ENCODE data around the gene NRN1. TPM values are rescaled to one million over a fixed set of nuclear protein-coding genes. Genes with fewer than 3 reads are reported as not detected.
"Not testable (repeated sequence)": the region's sequence is repeated elsewhere in the genome, so short reads cannot be mapped to it uniquely, and the experiment has no call there.

NRN1 gene
- total and polyA plus RNA-seq, 9 donors: 18.3 to 29.4 (median 23.9) TPM

DNA sequence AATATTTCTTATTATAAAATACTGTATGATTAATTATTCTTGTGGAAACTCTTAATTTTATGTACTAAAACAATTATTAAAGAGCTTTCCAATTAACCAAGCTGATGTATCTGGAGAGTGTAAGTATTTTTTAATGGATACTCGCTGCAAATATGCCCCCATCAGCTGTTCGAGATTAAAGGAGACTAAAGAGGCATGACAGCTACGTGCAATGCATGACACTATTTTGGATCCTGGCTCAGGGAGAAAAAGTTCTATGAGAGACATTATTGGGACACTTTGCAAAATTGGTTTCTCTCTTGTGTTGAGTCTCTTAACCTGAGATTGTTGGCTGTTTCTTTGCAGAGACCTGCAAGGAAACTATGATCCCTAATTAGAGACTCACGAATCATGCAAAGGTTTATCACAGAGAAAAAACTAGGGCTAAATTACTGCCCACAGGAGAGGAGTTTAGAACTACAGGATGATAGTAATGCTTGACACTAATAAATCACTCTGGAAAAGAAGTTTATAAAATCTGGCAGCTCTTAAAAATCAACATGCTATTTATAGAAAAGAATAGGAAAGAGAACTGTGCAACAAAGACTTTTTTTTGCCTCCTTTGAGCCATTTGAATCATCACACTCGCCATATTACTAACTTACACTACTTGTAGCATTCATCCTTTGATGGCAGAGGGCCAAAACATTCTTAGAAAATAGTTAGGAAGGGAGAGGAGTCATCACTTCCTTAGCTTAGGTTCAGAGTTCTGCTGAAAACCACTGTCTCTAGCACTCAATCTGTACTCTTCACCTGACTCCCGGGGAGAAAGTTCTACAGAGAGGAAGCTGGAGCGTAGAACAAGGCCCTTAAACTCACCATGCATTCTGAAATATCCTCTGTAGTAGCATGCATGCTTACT, 25.3 kb downstream of the NRN1 start:
- no CpG with 5 or more reads among the region's 7 CpGs for WGBS (ENCODE audit: insufficient coverage)
- Histone ChIP-seq H3K36me3 (ENCODE audit: control insufficient read depth, insufficient read depth, low read length) (no peaks in the 10 kb centered on the region), H3K27me3 (ENCODE audit: control insufficient read depth, insufficient read depth, low read length) (no peaks in the 10 kb centered on the region), H3K4me3 (ENCODE audit: low read length) (no peak overlapping the region), H3K9me3 (replicated peaks; ENCODE audit: control insufficient read depth, low read depth, low read length) (no peaks in the 10 kb centered on the region), H3K27ac (ENCODE audit: low read length) (peak overlapping the region; percentile 29), H3K4me1 (ENCODE audit: control insufficient read depth, insufficient read depth, low read length) (peaks cover 7% of the 10 kb centered on the region)
- DNase-seq: peak; percentile 83

DNA sequence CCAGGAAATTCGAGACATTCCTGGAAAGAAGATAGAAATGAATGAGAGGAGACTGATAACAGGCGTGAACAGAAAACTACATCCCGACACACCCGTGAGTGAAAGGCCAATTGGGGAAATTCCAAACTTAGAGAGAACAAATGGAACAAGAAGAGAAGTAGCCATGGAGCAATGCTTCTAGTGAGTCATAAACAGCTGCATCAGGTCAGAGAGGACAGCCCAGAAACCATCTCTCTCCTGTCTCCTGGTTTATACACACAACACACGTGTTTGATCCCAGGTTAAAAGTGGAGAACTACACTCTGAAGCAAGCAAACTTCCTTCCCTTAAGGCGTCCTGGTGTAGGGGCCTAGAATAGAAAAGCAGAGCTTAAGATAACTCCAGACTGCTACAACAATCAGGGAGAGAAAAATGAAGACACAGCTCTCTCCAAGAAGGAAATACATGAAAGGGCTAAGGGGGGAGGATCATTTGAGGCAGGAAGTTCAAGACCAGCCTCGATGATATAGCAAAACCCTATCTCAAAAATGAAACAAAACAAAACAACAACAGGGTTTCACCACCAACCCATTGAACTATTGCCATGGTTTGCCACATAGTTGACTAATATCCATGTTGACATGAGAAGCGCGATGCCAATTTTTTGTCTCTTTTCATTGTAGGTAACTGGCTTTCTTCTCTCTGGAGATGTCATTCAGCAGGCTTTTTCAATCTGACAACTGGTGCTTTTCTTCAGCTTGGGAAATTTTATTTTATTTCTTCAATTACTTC, 26.9 kb downstream of the NRN1 start:
- H3K27ac ChIP-seq (ENCODE audit: low read length): peak overlapping the region; percentile 56
- H3K4me3 ChIP-seq (ENCODE audit: low read length): no peak overlapping the region
- no peaks in the 10 kb centered on the region for H3K9me3 ChIP-seq (replicated peaks; ENCODE audit: control insufficient read depth, low read depth, low read length)
- peaks cover 7% of the 10 kb centered on the region for H3K4me1 ChIP-seq (ENCODE audit: control insufficient read depth, insufficient read depth, low read length)
- no peaks in the 10 kb centered on the region for H3K27me3 ChIP-seq (ENCODE audit: control insufficient read depth, insufficient read depth, low read length)
- H3K36me3 ChIP-seq (ENCODE audit: control insufficient read depth, insufficient read depth, low read length): no peaks in the 10 kb centered on the region
- WGBS (ENCODE audit: insufficient coverage): no CpG with 5 or more reads among the region's 9 CpGs
- DNase-seq: peak; percentile 92

- WGBS (ENCODE audit: insufficient coverage): 100% methylated on average over 1 of the region's 3 CpGs
- peaks cover 15% of the 10 kb centered on the region for H3K4me1 ChIP-seq (ENCODE audit: control insufficient read depth, insufficient read depth, low read length)
These were observed 29.9 kb downstream of the NRN1 start for GRCh38 chr6:5976811-5977210.

DNA sequence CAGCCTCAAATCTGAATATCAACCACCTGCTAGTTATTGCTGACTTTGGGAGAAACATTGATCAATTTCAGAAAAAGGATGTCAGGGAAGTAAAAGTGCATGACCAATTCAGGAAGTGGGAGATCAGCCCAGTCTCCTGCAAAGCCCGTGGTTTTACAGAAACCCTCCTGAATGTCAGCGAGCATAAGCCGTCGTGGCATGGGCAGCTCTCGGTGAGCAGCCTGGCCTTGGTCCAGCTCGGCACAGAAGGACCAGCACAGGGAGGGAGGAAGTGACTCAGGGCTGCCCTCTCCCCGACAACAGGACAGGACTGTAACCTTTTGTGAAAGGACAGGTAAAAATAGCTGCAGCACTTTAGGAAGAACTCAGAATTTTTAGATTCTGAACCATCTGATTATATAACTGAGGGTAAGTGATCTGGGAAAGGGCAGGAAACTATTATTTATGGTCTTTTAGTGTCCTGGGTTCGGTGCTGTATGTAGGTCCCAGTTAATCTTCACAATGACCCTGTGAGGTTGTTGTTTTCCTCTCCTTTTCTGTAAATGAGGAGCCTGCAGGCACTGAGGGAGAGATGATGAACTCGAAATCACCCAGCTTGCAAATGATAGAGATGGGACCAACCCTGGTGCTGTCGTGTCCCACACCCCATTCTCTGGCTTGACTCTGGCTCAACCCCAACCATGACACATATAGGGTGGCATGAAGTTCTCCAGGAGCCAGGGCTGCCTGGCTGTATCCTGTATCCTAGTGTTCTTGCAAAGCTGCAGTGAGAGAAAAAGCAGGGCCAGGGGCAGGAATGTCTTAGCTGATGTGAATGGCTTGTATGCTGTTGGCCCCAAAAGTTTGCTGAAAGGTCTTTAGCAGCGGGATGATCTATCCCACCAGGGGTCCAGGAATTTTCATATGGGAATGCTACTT, 37.6 kb downstream of the NRN1 start:
- Histone ChIP-seq H3K27ac (ENCODE audit: low read length) (no peak overlapping the region), H3K4me1 (ENCODE audit: control insufficient read depth, insufficient read depth, low read length) (peaks cover 10% of the 10 kb centered on the region), H3K27me3 (ENCODE audit: control insufficient read depth, insufficient read depth, low read length) (no peaks in the 10 kb centered on the region), H3K4me3 (ENCODE audit: low read length) (no peak overlapping the region), H3K9me3 (replicated peaks; ENCODE audit: control insufficient read depth, low read depth, low read length) (no peaks in the 10 kb centered on the region), H3K36me3 (ENCODE audit: control insufficient read depth, insufficient read depth, low read length) (no peaks in the 10 kb centered on the region)
- WGBS (ENCODE audit: insufficient coverage): 15% methylated on average over 7 of the region's 11 CpGs
- DNase-seq: no peak

More at GRCh38 chr6:5976811-5977210, 29.9 kb downstream of the NRN1 start:
- no peaks in the 10 kb centered on the region for H3K9me3 ChIP-seq (replicated peaks; ENCODE audit: control insufficient read depth, low read depth, low read length)
- no peak overlapping the region for H3K4me3 ChIP-seq (ENCODE audit: low read length)
- no peaks in the 10 kb centered on the region for H3K27me3 ChIP-seq (ENCODE audit: control insufficient read depth, insufficient read depth, low read length)
- no peak for DNase-seq
- H3K36me3 ChIP-seq (ENCODE audit: control insufficient read depth, insufficient read depth, low read length): no peaks in the 10 kb centered on the region
- no peak overlapping the region for H3K27ac ChIP-seq (ENCODE audit: low read length)

DNA sequence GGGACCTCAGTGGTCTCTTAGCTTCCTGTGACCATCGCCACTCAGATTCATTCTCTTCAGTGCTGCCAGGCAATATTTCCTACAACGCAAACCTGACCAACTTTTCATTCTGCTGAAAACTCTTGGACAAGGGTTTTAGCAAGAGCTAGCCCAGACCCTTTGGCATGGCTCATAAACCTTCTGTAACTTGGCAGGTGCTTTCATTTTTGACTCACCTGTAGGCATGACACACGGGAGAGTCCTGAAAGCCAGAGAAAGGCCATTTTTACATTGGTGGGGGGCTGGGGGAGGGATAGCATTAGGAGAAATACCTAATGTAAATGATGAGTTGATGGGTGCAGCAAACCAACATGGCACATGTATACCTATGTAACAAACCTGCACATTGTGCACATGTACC, 38.7 kb downstream of the NRN1 start:
- WGBS (ENCODE audit: insufficient coverage): 71% methylated on average over 3 of the region's 3 CpGs
- not testable (repeated sequence) for H3K27me3 ChIP-seq (ENCODE audit: control insufficient read depth, insufficient read depth, low read length); H3K4me1 ChIP-seq (ENCODE audit: control insufficient read depth, insufficient read depth, low read length); H3K9me3 ChIP-seq (replicated peaks; ENCODE audit: control insufficient read depth, low read depth, low read length); H3K36me3 ChIP-seq (ENCODE audit: control insufficient read depth, insufficient read depth, low read length); H3K4me3 ChIP-seq (ENCODE audit: low read length); H3K27ac ChIP-seq (ENCODE audit: low read length); DNase-seq

DNA sequence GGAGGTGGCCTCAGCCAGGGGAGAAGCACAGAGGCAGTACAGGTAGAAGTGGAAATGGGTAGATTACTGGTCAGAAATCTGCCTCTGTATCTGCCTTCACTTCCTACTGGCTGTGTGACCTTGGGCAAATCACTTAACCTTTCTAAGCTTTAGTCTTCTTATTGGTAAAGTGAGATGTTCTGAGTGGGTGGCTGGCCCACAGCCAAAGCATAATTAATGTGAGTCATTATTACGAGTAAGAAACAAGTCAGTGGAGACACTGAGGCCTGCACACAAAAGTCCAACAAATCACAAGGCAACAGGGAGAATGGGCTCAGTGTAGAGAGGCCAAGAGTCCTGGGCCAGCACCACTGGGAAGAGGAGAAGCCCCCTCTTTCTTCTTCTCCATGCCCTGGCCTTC, 39.1 kb downstream of the NRN1 start:
- no CpG with 5 or more reads among the region's 1 CpG for WGBS (ENCODE audit: insufficient coverage)
- DNase-seq: no peak
- no peak overlapping the region for H3K4me3 ChIP-seq (ENCODE audit: low read length)
- H3K36me3 ChIP-seq (ENCODE audit: control insufficient read depth, insufficient read depth, low read length): no peaks in the 10 kb centered on the region
- no peak overlapping the region for H3K27ac ChIP-seq (ENCODE audit: low read length)
- peaks cover 4% of the 10 kb centered on the region for H3K4me1 ChIP-seq (ENCODE audit: control insufficient read depth, insufficient read depth, low read length)
- H3K27me3 ChIP-seq (ENCODE audit: control insufficient read depth, insufficient read depth, low read length): no peaks in the 10 kb centered on the region
- no peaks in the 10 kb centered on the region for H3K9me3 ChIP-seq (replicated peaks; ENCODE audit: control insufficient read depth, low read depth, low read length)

GRCh38 chr6:5962794-5963193, 43.9 kb downstream of the NRN1 start:
- H3K36me3 ChIP-seq (ENCODE audit: control insufficient read depth, insufficient read depth, low read length): no peaks in the 10 kb centered on the region
- no peak overlapping the region for H3K27ac ChIP-seq (ENCODE audit: low read length)
- no peak overlapping the region for H3K4me3 ChIP-seq (ENCODE audit: low read length)
- H3K4me1 ChIP-seq (ENCODE audit: control insufficient read depth, insufficient read depth, low read length): no peaks in the 10 kb centered on the region
- no peaks in the 10 kb centered on the region for H3K9me3 ChIP-seq (replicated peaks; ENCODE audit: control insufficient read depth, low read depth, low read length)
- H3K27me3 ChIP-seq (ENCODE audit: control insufficient read depth, insufficient read depth, low read length): peaks cover 3% of the 10 kb centered on the region
- no CpG with 5 or more reads among the region's 2 CpGs for WGBS (ENCODE audit: insufficient coverage)
- DNase-seq: no peak

- no CpG with 5 or more reads among the region's 2 CpGs for WGBS (ENCODE audit: insufficient coverage)
- H3K9me3 ChIP-seq (replicated peaks; ENCODE audit: control insufficient read depth, low read depth, low read length): no peaks in the 10 kb centered on the region
- H3K36me3 ChIP-seq (ENCODE audit: control insufficient read depth, insufficient read depth, low read length): no peaks in the 10 kb centered on the region
- no peak overlapping the region for H3K4me3 ChIP-seq (ENCODE audit: low read length)
- H3K27me3 ChIP-seq (ENCODE audit: control insufficient read depth, insufficient read depth, low read length): peaks cover 3% of the 10 kb centered on the region
- no peak overlapping the region for H3K27ac ChIP-seq (ENCODE audit: low read length)
- no peak for DNase-seq
- H3K4me1 ChIP-seq (ENCODE audit: control insufficient read depth, insufficient read depth, low read length): no peaks in the 10 kb centered on the region
These were observed 44.9 kb downstream of the NRN1 start for GRCh38 chr6:5961836-5962235.

DNA sequence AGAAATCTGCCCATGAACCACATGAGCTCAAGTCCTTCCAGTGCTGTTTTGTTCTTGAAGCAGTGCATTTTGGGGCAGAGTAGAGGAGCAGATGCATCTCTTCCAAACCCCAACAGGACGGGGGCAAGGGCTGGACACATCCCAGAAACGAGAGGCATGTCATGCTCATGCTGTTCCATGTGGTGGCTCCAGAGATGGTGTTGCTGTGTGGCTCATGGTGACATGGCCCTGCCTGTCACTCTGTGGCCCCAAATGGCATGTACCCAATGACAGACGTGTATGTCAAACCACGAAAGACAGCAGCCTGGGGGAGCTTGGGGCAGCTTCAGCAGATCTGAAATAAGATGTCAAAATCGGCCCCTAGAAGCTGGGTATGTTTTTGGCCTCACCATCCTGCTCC, 46.3 kb downstream of the NRN1 start:
- WGBS (ENCODE audit: insufficient coverage): 82% methylated on average over 3 of the region's 5 CpGs
- Histone ChIP-seq H3K27me3 (ENCODE audit: control insufficient read depth, insufficient read depth, low read length) (peaks cover 3% of the 10 kb centered on the region), H3K4me3 (ENCODE audit: low read length) (no peak overlapping the region), H3K4me1 (ENCODE audit: control insufficient read depth, insufficient read depth, low read length) (no peaks in the 10 kb centered on the region), H3K27ac (ENCODE audit: low read length) (no peak overlapping the region), H3K9me3 (replicated peaks; ENCODE audit: control insufficient read depth, low read depth, low read length) (no peaks in the 10 kb centered on the region), H3K36me3 (ENCODE audit: control insufficient read depth, insufficient read depth, low read length) (no peaks in the 10 kb centered on the region)
- no peak for DNase-seq

Data from muscle of leg (tissue), 11 donors.